HG02852 (cell line): ENCODE data around the gene USP24.
"Not testable (repeated sequence)": the region's sequence is repeated elsewhere in the genome, so short reads cannot be mapped to it uniquely, and the experiment has no call there.

Experiments used
- ATAC-seq: cut with Tn5 transposase; IDR thresholded peaks from one replicate; pipeline ENCODE4 v1.9.1; 2021; ENCODE audit warnings: mild to moderate bottlenecking, moderate library complexity; ENCODE audit not compliant: unreplicated experiment

USP24 gene

DNA sequence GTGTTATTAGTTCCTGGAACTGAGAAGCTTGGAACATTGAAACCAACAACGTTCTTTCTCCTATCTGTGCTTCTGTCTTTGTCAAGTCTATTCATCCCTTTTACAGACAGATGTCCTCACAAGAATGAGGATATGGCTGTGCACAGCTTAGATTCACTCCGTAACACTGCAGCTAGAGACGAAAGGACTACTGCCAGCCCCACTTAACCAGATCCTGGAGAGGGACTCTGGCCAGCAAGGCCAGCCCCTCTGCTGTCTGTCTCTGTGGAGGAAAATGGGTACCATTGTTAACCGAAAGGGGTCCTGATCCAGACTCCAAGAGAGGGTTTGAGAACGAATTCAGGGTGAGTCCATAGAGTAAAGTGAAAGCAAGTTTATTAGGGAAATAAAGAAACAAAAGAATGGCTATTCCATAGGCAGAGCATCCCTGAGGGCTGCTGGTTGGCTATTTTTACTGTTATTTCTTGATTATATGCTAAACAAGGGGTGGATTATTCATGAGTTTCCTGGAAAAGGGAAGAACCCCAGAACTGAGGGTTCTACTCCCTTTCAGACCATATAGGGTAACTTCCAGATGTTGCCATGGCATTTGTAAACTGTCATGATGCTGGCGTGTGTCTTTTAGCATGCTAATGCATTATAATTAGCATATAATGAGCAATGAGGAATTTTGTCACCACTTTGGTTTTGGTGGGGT, 17.4 kb upstream of the USP24 start:
- no peak for ATAC-seq

DNA sequence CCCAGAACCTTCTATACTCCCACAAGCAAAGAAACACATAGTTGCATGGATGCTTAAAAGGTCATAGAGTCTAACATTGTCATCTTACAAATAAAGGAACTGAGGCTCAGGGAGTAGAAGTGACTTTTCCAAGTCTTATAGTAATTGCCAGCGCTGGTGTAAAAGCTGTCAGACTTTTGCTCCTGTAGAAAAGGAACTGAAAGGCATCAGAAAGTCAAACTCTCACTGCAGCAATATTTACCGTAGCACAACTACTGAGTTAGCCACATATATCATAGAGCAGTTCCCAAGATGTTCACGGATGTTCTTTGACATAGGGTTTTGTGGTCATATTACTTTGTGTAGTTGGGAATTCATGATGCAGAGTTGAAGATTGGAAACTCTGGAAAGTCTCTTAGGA, 16.6 kb upstream of the USP24 start:
- no peak for ATAC-seq

DNA sequence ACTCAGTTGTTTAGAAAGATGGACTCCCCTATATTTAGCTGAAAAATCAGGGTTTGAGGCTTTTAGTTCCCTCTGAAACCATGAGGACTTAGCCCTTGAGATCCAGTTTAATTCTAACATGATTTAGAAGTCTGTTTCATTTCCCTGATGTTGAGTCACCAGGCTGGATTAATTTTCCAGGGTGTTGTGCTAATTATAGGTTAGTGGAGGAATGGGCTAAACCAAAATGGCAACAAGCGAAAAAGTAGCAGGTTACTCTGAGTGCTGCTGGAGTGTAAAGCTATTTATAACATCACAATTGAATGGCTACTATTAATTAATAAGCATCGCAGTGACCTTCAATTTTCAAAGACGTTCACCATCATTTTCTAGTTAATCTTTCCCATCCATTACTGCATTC, 15.5 kb upstream of the USP24 start:
- ATAC-seq = no peak

DNA sequence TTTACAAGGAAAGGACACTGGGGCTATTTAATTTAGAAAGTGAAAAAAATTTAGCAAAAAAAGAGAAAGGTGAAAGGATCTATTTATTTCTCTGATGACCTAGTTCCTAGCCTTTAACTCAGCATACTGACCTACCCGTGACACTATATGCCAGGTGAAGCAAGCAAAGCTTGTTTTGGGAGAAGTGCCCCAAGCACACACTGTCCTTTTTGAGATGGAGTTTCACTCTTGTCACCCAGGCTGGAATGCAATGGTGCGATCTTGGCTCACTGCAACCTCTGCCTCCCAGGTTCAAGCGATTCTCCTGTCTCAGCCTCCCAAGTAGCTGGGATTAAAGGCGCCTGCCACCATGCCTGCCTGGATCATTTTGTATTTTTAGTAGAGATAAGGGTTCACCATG, 14.6 kb upstream of the USP24 start:
- not testable (repeated sequence) for ATAC-seq

DNA sequence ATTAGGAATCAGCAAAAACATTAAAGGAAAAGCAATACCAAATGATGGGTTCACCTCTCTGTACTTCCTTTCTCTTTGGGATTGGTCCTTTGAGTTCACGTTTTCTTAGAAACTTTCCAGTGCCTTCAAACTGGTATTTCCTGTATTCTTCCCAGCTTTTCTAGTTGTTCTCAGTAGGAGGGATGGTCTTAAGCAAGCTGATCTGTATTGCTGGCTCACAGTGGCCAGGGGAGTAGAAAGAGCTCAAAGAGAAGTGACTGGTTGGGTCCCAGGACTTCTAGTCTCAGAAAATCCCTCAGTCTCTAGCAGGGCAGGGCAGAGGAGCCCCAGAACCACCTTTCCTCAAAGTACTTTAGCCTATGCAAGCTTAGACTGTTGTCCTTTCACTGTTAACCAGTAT, 10.1 kb upstream of the USP24 start:
- ATAC-seq = no peak

DNA sequence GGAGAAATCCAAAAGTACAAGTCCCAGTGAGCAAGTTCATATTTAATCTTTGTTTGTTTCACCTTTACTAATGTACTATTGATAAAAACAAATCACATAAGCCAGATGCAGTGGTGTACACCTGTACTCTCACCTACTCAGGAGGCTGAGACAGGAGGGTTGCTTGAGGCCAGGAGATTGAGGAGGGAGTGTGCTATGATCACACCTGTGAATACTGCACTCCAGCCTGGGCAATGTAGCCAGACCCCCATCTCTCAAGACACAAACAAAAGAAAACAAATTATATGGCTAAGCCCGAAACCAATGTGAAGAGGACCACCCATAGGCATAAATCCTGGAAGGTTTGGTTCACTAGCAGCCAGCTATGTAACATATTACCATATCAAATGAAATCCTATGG, 9.6 kb upstream of the USP24 start:
- ATAC-seq = no peak

DNA sequence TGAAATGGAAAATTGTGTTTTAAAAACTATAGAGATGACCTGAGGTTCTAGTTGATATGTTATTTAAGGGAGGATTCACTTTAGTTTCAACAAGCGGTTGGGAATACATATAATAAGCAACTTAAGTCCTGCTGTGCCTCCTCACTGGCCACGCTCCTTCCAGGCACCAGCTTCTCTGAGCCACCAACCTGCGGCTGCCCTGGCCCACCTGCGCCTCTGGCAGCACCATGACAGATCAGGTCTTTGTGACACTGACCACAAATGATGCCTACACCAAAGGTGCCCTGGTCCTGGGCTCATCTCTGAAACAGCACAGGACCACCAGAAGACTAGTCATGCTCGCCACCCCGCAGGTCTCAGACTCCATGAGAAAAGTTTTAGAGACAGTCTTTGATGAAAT, 7.0 kb upstream of the USP24 start:
- ATAC-seq = no peak

DNA sequence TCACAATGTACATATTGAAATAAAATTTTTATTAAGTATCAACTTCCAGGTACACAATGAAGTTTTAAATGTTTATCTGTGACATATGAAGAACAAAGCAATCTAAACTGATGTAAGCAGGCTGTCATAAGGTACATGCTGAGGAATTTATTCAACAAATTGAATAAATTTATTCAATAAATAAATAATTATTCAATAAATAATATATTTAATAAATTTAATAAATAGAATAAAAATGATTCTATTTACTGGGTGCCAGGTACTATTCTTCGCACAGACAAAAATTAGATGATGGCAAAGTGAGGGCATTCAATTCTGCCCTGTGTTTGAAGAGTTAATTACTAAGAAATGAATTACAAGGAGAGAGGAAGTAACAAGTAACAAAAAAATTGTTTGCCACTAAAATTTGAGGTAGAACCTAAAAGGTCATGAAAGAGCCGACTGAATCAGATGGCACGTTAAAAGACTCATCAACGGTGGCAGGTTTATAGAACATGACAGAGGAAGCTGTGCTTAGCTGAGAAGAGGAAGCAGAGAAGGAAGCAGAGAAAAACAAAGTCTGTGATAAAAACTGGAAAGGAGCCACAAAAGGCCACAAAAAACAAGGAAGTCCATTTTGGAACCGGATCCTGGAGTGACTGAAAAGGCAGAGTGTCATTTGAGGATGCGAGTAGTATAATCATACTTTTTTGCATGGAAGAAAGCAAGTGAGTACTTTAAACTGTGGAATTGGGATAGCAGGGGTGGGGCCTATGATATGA, 2.2 kb upstream of the USP24 start:
- no peak for ATAC-seq

DNA sequence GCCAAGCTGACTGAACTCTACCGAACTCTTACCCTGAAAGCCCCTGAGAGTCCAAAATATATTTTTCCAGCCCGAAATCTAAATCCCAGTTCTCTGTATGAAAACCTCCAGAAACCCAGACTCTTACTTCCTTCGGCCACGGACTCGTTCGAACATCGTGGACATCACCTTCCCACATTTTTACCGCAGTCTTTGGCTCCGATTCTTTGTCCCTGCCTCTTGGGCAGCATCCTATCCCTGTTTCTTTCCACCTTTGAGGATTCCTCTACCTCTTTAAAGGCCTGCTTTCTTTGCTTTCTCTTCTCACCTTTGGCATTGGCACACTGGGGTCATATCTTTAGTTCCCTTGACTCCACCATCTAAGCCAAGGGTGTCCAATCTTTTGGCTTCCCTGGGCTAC, 932 bp upstream of the USP24 start:
- ATAC-seq = no peak

DNA sequence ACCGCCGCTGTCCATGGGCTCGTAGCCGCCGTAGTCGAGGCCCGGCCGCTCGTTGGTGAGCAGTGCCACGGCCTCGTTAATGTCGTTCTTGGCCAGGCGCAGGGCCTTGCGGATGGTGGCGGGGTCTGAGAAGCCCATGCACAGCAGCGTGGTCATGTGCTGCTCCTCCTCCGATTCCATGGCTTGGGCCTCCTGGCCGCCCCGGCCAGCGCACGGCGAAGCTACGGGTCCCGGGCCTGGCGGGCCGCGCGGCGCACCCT, 300 bp downstream of the USP24 start:
- ATAC-seq = peak; percentile 27

DNA sequence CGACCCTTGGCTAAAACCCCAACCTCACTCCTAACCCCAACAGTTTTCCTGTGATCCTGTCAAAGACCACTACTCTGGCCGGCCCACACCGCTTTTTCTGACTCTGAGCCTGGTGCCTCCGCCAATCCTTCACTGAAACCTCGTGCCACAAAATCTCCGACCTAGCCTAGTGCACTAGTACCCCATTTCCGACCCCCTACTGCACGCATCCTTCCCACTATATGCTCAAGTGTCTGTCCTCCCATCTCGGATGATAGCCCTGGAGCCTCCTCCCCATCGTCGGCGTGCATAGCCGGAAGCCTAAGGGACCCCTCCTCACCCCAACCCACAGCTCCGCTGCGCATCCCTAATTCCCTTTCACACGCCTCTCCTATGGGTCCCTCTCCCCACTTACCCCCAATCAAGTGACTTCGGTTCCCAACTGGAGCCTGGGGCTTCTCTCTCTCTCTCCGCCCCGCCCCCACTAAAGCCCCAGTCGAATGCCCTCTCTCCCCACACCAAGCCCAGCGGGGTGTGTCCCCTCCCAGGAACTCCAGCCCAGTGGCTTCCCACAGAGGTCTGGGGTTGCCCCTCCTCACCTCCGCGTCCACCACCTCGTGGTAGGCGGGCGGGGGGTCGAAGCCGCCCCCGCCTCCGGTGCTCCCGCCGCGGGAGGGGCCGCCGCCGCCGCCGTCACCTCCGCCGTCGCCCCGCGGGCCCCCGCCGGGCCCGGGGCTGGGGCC, 791 bp downstream of the USP24 start:
- peak; percentile 21 for ATAC-seq

DNA sequence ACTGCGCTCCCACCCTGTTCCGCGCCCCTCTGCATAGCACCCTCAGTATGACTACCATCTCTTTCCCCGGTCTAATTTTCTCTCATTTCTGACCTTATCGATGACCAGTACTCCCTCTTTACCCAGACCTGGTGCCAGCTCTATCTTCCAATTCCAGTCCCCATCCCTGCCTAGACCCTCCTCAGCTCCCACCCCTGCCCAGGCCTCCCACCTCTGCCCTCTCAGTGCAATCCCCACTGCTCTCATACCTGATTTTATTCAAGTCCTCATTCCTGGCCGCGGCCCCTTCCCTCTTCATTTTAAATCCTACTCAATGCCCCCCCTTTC, 1.3 kb downstream of the USP24 start:
- ATAC-seq = no peak

DNA sequence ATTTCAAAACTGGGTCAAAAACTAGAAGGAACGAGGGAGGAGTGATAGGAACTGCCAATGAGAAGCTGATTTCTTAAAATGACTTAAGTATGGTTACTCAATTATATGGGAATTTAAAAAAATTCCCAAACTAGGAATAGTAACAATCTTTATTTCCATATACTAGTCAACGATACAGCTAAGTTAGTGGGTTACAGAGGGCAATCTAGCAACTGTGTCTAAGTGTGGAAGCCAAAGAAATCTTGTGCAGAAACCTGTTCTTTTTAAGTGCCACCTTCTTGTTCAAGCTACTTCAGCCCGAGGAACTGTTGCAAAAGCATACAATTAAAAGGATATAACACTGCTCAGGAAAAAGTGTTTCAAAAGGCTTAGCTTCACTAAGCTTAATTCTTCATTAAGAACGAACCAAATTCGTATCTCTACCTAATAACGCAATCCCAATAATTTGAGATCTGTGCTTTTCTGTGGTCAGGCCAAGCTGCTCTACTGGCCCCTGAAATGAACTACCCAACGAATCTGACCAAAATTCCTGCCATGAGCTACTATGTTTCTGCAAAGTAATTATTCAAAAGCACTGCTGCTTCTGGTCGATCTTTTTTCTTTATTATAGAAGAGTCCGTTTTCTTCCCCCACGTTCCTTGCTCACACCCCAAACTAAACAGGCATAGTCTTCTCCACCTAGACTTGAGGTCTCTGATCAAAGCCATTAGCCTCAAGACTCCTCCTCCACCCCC, 1.8 kb downstream of the USP24 start:
- no peak for ATAC-seq

DNA sequence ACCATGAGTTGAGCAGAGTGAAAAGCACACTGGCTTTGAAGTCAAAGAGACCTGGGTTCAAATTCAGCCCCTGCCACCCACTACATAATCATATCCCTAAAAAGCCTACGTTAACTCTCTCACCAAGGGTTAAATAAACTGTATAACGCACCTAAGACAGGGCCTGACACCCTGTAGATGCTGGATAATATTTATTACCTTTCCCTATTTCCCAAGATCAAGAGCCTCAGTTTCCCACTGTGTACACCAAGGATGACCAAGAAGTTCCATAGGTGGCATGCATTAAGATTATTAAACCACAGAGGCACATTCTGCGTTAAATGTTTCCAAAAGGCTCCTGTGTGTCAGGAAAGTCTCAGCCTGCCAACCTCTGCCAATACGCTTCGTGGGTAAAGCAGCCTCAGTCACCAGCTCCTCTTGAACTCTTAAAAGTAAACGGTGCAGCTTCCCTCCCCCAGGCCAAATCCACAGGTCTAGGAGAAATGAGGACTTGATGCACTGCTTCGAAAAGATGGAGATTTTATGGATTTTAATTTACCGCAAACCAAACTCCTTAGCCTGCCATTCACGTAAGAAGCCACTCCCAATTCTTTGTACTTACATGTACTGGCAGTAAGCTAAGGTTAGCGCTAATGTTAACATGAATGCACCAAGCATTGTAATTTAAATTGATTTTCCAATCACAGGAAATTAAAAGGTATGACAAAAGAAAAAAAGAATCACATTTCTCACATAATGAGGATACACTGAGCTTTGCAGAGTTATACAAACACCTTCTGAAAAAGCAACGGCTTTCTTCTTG, 2.6 kb downstream of the USP24 start:
- ATAC-seq = no peak

DNA sequence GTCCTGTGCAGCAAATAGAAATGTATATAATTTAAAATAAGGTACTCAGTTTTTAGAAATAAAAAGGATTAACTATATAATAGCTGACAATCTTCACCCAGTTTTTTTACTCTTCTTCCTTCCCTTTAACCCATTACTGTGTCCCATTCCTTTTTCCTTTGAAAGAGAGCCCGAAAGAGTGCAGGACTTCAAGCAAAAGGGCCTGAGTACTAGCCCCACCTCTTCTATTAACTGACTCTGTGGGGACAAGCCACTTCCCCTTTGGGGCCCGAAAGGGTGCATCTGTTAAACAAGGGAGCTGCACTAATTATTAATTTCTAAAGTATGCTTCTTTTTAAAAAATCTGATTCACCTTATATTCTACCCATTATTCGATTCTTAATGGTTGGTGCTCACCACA, 3.3 kb downstream of the USP24 start:
- no peak for ATAC-seq

DNA sequence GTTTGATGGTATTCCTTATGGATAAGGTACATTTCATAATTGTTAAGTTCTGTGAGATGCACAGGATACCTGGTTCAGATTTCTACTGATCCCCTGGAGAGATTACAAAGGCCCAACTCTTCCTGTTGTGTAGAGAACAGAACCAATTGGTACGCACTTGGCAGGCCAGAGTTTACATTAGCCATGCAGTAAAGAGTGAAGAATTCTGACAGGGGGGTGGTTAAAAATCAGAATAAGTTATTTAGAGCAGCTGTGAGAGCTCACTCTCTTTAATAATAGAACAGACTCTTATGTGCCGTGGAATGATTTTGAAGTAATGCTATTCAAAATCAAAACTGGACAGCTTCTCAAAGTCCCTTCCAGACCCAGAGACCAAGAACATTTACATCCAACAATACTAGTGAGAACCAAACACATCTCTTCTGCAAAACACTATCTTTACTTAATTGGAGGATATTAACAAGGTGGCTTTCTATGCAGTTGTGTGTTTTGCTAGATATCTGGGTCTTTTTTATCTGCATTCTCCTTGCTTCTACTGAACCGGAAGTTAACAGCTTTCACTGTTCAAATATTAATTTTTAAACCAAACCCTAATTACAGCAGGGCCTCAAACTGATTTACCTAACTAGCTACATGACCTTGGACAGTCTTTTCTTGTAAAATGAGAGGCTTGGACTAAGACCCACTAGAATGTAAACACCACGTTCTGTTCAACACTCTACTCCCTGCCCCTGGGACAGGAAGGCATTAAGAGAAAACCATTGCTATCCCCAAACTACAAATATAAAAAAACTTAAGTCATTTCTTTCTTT, 4.0 kb downstream of the USP24 start:
- ATAC-seq = no peak

DNA sequence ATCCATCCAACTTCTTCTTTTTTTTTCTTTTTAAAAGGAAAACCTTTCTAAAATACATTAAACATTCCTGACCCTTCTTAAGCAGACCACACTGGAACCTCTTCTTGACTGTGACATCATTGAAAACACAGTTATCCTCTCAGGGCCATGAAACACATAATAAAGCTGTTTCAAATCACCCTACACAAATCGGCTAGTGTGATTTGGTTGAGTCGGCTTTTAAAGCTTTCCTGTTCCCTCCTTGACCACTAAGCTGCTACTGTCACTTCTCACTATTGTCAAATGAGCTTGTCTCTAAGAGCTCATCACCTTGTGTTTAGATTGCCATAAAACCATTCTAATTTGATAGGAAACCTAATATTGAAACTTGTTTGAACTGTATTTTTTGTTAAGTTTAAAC, 5.9 kb downstream of the USP24 start:
- ATAC-seq = no peak

DNA sequence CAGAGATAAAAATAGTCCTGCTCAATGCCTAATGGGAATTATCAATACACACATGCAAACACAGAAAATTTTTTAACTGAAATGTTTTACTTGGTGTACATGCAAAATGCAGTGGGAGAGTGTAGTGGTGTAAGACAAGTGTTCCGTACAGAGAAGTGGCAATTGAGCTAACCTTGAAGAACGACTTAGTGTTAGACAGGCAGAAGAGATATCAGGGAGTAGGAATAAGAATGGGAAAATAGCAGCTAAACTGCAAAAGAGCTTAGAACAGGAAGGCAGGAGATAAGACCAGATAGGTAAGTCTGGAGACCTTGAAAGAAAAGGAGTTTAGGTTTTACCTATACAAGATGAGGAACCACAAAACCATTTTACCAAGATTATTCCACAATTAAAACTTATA, 9.0 kb downstream of the USP24 start:
- no peak for ATAC-seq

DNA sequence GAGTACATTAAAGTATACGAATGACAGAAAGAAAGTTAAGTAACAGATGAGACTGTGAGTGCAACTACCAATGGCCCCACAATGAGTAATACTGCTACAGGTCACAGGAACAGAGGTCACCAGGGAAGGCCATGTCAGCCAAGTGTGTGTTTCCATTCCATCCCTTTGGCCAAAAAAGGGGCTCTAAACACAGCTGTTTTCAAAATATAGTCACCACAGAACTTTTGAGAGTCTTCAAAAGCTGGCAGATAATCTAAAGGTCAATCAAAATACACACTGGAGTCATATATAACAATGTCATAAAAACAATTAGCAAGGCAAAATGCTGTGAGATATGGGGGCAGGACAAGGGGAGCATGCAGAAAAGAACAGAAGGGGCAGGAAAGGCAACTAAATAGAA, 10.2 kb downstream of the USP24 start:
- peak; percentile 93 for ATAC-seq

DNA sequence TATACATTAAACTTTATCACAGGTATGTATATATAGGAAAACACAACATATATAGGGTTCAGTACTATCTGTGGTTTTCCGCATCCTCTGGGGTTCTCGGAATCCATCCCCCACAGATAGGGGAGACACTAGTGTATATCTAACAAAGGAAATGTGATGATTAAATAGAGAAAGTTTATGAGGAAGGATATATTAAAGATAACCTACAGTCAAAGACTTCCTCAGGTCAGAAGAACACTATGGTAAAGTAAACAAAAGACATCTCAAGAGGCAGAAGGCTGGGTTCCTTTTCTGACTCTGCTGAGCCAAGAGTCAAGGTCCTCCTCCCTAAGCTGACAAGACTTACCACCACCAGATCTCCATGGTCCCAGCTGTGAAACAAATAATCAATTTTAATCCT, 12.1 kb downstream of the USP24 start:
- no peak for ATAC-seq
